NB4 (cell line): ENCODE measurements around the gene CARM1.
"Not testable (repeated sequence)": the region's sequence is repeated elsewhere in the genome, so short reads cannot be mapped to it uniquely, and the experiment has no call there.

Experiments used
- CTCF ChIP-seq: IDR thresholded peaks from one replicate; pipeline ENCODE4 v1.5.1; 2012; ENCODE audit warnings: low read depth, low read length
- POLR2A ChIP-seq: IDR thresholded peaks from 2 replicates; pipeline ENCODE4 v1.6.1; 2011; ENCODE audit warnings: mild to moderate bottlenecking; ENCODE audit not compliant: insufficient read length; ENCODE audit errors: extremely low read depth

DNA sequence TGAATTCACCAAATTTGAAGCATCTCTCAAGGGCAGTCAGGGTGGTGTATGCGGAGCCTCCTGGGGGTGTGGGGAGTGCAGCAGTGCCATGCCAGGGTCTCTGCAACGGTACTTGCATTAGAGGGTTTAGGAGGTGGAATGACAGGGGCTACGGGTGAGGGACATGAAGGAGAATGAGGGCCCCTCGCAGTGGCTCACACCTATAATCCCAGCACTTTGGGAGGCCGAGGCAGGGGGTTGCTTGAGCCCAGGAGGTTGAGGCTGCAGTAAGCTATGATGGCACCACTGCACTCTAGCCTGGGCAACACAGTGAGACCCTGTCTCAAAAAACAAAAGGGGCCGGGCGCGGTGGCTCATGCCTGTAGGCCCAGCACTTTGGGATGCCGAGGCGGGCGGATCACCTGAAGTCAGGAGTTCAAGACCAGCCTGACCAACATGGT is 1.5 kb upstream of the CARM1 start:
- TF ChIP-seq CTCF = not testable (repeated sequence)
- TF ChIP-seq POLR2A = peak; percentile 1
